Ovary (tissue), 3 donors: Measurements from ENCODE around the gene TGFB2.

Source experiments
- CTCF ChIP-seq, 3 donors: fragments of 450-650 bp in 2 of 3; fragments of 200-600 bp in 1 of 3; IDR thresholded peaks; one replicate each; pipeline versions ENCODE4 v1.5.1 to v1.8.0; 2016 to 2022; ENCODE audit warnings: antibody characterized with exemption in 3 of 3, mild to moderate bottlenecking in 1 of 3
- EP300 ChIP-seq: sonication (generic); formaldehyde crosslinking; IDR thresholded peaks from one replicate; pipeline ENCODE4 v1.6.1; 2017; ENCODE audit warnings: antibody characterized with exemption
- POLR2A ChIP-seq: fragments of 450-650 bp; IDR thresholded peaks from one replicate; pipeline ENCODE4 v1.6.1; 2017; ENCODE audit warnings: antibody characterized with exemption, mild to moderate bottlenecking, moderate library complexity
- donor health status: DM: no; HTN: no; CAD: no.

- TF ChIP-seq CTCF (IDR thresholded peaks at IDR 0.05) (no peak), POLR2A (no peak), EP300 (no peak)
These were observed 85.2 kb downstream of the TGFB2 start for GRCh38 chr1:218430346-218430745.
